SK-N-SH treated with all-trans-retinoic acid at 6 μM for 48 hours (cell line): ENCODE measurements around the gene PACS1.

Experiments
- ATAC-seq: fragments of 200-7000 bp; cut with Tn5 transposase; 3 replicates; pipeline ENCODE4 v1.9.1; 2020; ENCODE audit warnings: mild to moderate bottlenecking, moderate library complexity
- ARNTL ChIP-seq: fragments of 450-650 bp; formaldehyde crosslinking; IDR thresholded peaks from 2 replicates; pipeline ENCODE4 v1.5.0; 2020; ENCODE audit warnings: low read depth, mild to moderate bottlenecking, moderate library complexity, borderline replicate concordance
- BACH2 ChIP-seq: fragments of 250-450 bp; sonication (Bioruptor Pico); IDR thresholded peaks from 2 replicates; pipeline ENCODE4 v1.9.0; 2021; ENCODE audit warnings: mild to moderate bottlenecking, borderline replicate concordance
- CSDC2 ChIP-seq: fragments of 250-450 bp; sonication (Bioruptor Pico); IDR thresholded peaks from 2 replicates; pipeline ENCODE4 v1.5.0; 2020; ENCODE audit warnings: mild to moderate bottlenecking, moderate library complexity
- ESRRG ChIP-seq: fragments of 250-450 bp; sonication (Bioruptor Pico); IDR thresholded peaks from 2 replicates; pipeline ENCODE4 v1.6.1; 2021; ENCODE audit warnings: mild to moderate bottlenecking
- GLIS3 ChIP-seq: fragments of 250-450 bp; sonication (Bioruptor Pico); IDR thresholded peaks from 2 replicates; pipeline ENCODE4 v1.5.0; 2020; ENCODE audit warnings: mild to moderate bottlenecking, moderate library complexity
- ISL1 ChIP-seq: fragments of 250-450 bp; sonication (Bioruptor Pico); IDR thresholded peaks from 2 replicates; pipeline ENCODE4 v2.1.2; 2022; ENCODE audit warnings: mild to moderate bottlenecking, moderate library complexity
- OSR1 ChIP-seq: fragments of 250-450 bp; sonication (Bioruptor Pico); IDR thresholded peaks from 2 replicates; pipeline ENCODE4 v1.8.0; 2022; ENCODE audit warnings: moderate library complexity, mild to moderate bottlenecking, inconsistent platforms
- PPARA ChIP-seq: fragments of 250-450 bp; sonication (Bioruptor Pico); IDR thresholded peaks from 2 replicates; pipeline ENCODE4 v1.5.0; 2020; ENCODE audit warnings: mild to moderate bottlenecking, borderline replicate concordance
- RARB ChIP-seq: fragments of 250-450 bp; sonication (Bioruptor Pico); IDR thresholded peaks from 2 replicates; pipeline ENCODE4 v1.8.0; 2021; ENCODE audit warnings: mild to moderate bottlenecking, moderate library complexity
- SNAI2 ChIP-seq: fragments of 250-450 bp; sonication (Bioruptor Pico); IDR thresholded peaks from 2 replicates; pipeline ENCODE4 v1.5.0; 2020; ENCODE audit warnings: mild to moderate bottlenecking, moderate library complexity
- TCF4 ChIP-seq: fragments of 250-450 bp; sonication (Bioruptor Pico); IDR thresholded peaks from 2 replicates; pipeline ENCODE4 v1.8.0; 2021; ENCODE audit warnings: mild to moderate bottlenecking, moderate library complexity, borderline replicate concordance
- TOX ChIP-seq: fragments of 250-450 bp; sonication (Bioruptor Pico); IDR thresholded peaks from 2 replicates; pipeline ENCODE4 v1.8.0; 2021; ENCODE audit warnings: mild to moderate bottlenecking, moderate library complexity, borderline replicate concordance
- ZC3H10 ChIP-seq: fragments of 250-450 bp; sonication (Bioruptor Pico); IDR thresholded peaks from 2 replicates; pipeline ENCODE4 v1.5.1; 2021; ENCODE audit warnings: mild to moderate bottlenecking, moderate library complexity
- ZFP3 ChIP-seq: fragments of 250-450 bp; sonication (Bioruptor Pico); IDR thresholded peaks from 2 replicates; pipeline ENCODE4 v1.5.0; 2020; ENCODE audit warnings: mild to moderate bottlenecking, moderate library complexity
- ZFP30 ChIP-seq: fragments of 450-650 bp; formaldehyde crosslinking; IDR thresholded peaks from 2 replicates; pipeline ENCODE4 v1.5.0; 2022; ENCODE audit warnings: mild to moderate bottlenecking, moderate library complexity
- ZNF70 ChIP-seq: fragments of 450-650 bp; formaldehyde crosslinking; IDR thresholded peaks from 2 replicates; pipeline ENCODE4 v1.5.0; 2020; ENCODE audit warnings: mild to moderate bottlenecking, moderate library complexity
- ZNF8 ChIP-seq: fragments of 450-650 bp; formaldehyde crosslinking; IDR thresholded peaks from 2 replicates; pipeline ENCODE4 v1.5.0; 2020; ENCODE audit warnings: mild to moderate bottlenecking, moderate library complexity
- TF ChIP-seq, protein P1 (sequence below): fragments of 250-450 bp; sonication (Bioruptor Pico); IDR thresholded peaks from 2 replicates; pipeline ENCODE4 v1.5.0; 2020; ENCODE audit warnings: mild to moderate bottlenecking, moderate library complexity
- TF ChIP-seq, protein P2 (sequence below): fragments of 250-450 bp; sonication (Bioruptor Pico); IDR thresholded peaks from 2 replicates; pipeline ENCODE4 v1.5.1; 2021; ENCODE audit warnings: mild to moderate bottlenecking, moderate library complexity
- TF ChIP-seq, protein P3 (sequence below): fragments of 250-450 bp; sonication (Bioruptor Pico); IDR thresholded peaks from 2 replicates; pipeline ENCODE4 v1.8.0; 2021; ENCODE audit warnings: low read depth, mild to moderate bottlenecking, moderate library complexity, borderline replicate concordance
- TF ChIP-seq, protein P4 (sequence below): fragments of 250-450 bp; sonication (Bioruptor Pico); IDR thresholded peaks from 2 replicates; pipeline ENCODE4 v1.8.0; 2020; ENCODE audit warnings: mild to moderate bottlenecking, moderate library complexity, borderline replicate concordance

PACS1 gene

DNA sequence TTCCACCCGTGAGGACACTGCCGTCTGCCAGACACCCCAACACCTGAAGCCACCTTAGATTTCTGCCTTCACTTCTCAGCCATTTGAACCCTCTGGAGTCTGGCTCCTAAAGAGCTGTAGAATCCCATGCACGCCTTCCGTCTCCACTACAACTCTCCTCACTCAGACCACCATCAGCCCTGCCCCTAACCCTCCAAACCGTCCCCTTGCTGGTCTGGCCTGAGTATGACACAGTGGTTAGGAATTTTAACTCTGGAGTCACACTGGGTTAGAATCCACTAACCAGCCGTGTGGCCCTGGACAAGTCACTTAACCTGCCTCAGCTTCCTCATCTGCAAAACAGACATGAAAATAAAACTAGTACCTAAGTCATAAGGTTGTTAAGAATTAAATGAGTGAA is 210.9 kb downstream of the PACS1 start:
- no peak for TF ChIP-seq CSDC2
- no peak for TF ChIP-seq ZNF70
- no peak for TF ChIP-seq ARNTL (CRISPR knock-in tag)
- TF ChIP-seq, protein P1, sequence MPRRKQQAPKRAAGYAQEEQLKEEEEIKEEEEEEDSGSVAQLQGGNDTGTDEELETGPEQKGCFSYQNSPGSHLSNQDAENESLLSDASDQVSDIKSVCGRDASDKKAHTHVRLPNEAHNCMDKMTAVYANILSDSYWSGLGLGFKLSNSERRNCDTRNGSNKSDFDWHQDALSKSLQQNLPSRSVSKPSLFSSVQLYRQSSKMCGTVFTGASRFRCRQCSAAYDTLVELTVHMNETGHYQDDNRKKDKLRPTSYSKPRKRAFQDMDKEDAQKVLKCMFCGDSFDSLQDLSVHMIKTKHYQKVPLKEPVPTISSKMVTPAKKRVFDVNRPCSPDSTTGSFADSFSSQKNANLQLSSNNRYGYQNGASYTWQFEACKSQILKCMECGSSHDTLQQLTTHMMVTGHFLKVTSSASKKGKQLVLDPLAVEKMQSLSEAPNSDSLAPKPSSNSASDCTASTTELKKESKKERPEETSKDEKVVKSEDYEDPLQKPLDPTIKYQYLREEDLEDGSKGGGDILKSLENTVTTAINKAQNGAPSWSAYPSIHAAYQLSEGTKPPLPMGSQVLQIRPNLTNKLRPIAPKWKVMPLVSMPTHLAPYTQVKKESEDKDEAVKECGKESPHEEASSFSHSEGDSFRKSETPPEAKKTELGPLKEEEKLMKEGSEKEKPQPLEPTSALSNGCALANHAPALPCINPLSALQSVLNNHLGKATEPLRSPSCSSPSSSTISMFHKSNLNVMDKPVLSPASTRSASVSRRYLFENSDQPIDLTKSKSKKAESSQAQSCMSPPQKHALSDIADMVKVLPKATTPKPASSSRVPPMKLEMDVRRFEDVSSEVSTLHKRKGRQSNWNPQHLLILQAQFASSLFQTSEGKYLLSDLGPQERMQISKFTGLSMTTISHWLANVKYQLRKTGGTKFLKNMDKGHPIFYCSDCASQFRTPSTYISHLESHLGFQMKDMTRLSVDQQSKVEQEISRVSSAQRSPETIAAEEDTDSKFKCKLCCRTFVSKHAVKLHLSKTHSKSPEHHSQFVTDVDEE (CRISPR knock-in tag), result no peak
- TF ChIP-seq, protein P2, sequence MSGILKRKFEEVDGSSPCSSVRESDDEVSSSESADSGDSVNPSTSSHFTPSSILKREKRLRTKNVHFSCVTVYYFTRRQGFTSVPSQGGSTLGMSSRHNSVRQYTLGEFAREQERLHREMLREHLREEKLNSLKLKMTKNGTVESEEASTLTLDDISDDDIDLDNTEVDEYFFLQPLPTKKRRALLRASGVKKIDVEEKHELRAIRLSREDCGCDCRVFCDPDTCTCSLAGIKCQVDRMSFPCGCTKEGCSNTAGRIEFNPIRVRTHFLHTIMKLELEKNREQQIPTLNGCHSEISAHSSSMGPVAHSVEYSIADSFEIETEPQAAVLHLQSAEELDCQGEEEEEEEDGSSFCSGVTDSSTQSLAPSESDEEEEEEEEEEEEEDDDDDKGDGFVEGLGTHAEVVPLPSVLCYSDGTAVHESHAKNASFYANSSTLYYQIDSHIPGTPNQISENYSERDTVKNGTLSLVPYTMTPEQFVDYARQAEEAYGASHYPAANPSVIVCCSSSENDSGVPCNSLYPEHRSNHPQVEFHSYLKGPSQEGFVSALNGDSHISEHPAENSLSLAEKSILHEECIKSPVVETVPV (CRISPR knock-in tag), result no peak
- TF ChIP-seq ZNF8 (CRISPR knock-in tag), result no peak
- TF ChIP-seq ISL1 (CRISPR knock-in tag), result no peak
- TF ChIP-seq PPARA, result no peak
- TF ChIP-seq ESRRG (CRISPR knock-in tag), result no peak
- TF ChIP-seq BACH2 (CRISPR knock-in tag), result no peak
- no peak for TF ChIP-seq SNAI2 (CRISPR knock-in tag)
- no peak for TF ChIP-seq OSR1 (CRISPR knock-in tag)
- TF ChIP-seq ZFP3 (CRISPR knock-in tag), result no peak
- no peak for TF ChIP-seq TOX (CRISPR knock-in tag)
- no peak for TF ChIP-seq GLIS3
- TF ChIP-seq RARB (CRISPR knock-in tag), result no peak
- TF ChIP-seq, protein P3, sequence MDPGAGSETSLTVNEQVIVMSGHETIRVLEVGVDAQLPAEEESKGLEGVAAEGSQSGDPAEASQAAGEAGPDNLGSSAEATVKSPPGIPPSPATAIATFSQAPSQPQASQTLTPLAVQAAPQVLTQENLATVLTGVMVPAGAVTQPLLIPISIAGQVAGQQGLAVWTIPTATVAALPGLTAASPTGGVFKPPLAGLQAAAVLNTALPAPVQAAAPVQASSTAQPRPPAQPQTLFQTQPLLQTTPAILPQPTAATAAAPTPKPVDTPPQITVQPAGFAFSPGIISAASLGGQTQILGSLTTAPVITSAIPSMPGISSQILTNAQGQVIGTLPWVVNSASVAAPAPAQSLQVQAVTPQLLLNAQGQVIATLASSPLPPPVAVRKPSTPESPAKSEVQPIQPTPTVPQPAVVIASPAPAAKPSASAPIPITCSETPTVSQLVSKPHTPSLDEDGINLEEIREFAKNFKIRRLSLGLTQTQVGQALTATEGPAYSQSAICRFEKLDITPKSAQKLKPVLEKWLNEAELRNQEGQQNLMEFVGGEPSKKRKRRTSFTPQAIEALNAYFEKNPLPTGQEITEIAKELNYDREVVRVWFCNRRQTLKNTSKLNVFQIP (CRISPR knock-in tag), result no peak
- no peak for TF ChIP-seq ZC3H10
- TF ChIP-seq TCF4 (CRISPR knock-in tag), result no peak
- no peak for ATAC-seq

DNA sequence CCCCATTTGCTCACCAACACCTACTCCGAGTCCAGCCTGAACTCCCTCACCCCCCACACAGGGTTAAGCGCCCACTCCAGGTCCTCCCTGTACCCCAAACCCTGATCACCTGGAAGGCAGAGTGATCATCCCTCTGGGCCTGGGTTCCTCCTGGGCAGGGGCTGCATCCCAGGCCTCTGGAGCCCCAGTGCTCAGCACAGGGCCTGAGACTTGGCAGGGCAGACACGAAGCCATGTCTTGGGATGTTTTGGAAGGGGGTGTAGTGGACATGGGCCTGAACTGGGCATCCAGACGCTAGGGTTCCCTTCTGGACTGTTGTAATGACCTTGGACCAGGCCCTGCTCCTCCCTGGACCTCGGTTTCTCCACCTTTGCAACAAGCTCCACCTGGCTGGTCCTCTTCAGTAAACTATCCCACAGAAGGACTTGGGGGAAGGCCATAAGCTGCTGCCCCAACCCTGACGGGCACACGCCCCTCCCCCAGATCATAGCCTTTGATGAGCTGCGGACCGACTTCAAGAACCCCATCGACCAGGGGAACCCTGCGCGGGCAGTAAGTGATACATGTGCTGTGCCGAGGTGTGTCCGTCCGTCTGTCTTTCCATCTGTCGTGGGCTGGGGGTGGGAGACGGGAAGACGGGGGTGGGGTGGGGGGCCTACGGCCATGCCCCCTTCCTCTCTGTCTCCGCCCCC is 211.8 kb downstream of the PACS1 start:
- TF ChIP-seq, protein P3 (CRISPR knock-in tag), result no peak
- TF ChIP-seq PPARA (no peak), ISL1 (CRISPR knock-in tag) (no peak), ZNF70 (no peak), OSR1 (CRISPR knock-in tag) (no peak), ZNF8 (CRISPR knock-in tag) (no peak), ESRRG (CRISPR knock-in tag) (no peak), ZC3H10 (no peak), BACH2 (CRISPR knock-in tag) (no peak), RARB (CRISPR knock-in tag) (no peak), ZFP30 (CRISPR knock-in tag) (no peak), CSDC2 (no peak)
- TF ChIP-seq, protein P4, sequence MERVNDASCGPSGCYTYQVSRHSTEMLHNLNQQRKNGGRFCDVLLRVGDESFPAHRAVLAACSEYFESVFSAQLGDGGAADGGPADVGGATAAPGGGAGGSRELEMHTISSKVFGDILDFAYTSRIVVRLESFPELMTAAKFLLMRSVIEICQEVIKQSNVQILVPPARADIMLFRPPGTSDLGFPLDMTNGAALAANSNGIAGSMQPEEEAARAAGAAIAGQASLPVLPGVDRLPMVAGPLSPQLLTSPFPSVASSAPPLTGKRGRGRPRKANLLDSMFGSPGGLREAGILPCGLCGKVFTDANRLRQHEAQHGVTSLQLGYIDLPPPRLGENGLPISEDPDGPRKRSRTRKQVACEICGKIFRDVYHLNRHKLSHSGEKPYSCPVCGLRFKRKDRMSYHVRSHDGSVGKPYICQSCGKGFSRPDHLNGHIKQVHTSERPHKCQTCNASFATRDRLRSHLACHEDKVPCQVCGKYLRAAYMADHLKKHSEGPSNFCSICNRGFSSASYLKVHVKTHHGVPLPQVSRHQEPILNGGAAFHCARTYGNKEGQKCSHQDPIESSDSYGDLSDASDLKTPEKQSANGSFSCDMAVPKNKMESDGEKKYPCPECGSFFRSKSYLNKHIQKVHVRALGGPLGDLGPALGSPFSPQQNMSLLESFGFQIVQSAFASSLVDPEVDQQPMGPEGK (CRISPR knock-in tag), result no peak
- ATAC-seq, result no peak
